Heart left ventricle (tissue), 16 donors: Measurements from ENCODE around the gene PRICKLE2. TPM values are rescaled to one million over a fixed set of nuclear protein-coding genes. Genes with fewer than 3 reads are reported as not detected.

ENCODE experiments used
- ATAC-seq, 4 donors: fragments of 200-7000 bp; cut with Tn5 transposase; one replicate each; pipeline ENCODE4 v1.9.1; 2020 to 2022; ENCODE audit warnings: moderate library complexity in 4 of 4, mild to moderate bottlenecking in 3 of 4, moderate number of reproducible peaks in 1 of 4
- DNase-seq, 5 donors: peaks; one replicate each; pipeline ENCODE4 v3.0.0-alpha.2; 2020
- H3K27ac ChIP-seq, 12 donors: fragments of 200-600 bp; sonication (generic) in 4 of 12; one replicate each; pipeline versions ENCODE4 v1.5.0 to v1.8.0; 2016 to 2022; ENCODE audit warnings: mild to moderate bottlenecking in 2 of 12
- H3K27me3 ChIP-seq, 9 donors: fragments of 200-600 bp; sonication (generic) in 2 of 9; one replicate each; pipeline versions ENCODE4 v1.5.1 to v1.8.0; 2016 to 2022; ENCODE audit warnings: mild to moderate bottlenecking in 3 of 9
- H3K36me3 ChIP-seq, 9 donors: fragments of 200-600 bp; sonication (generic) in 2 of 9; one replicate each; pipeline versions ENCODE4 v1.5.0 to v1.8.0; 2018 to 2022; ENCODE audit warnings: mild to moderate bottlenecking in 2 of 9
- H3K4me1 ChIP-seq, 12 donors: fragments of 200-600 bp; sonication (generic) in 4 of 12; one replicate each; pipeline versions ENCODE4 v1.5.0 to v1.8.0; 2016 to 2022; ENCODE audit warnings: mild to moderate bottlenecking in 3 of 12
- H3K4me3 ChIP-seq, 12 donors: fragments of 200-600 bp; sonication (generic) in 4 of 12; one replicate each; pipeline versions ENCODE4 v1.5.0 to v1.8.0; 2017 to 2022; ENCODE audit warnings: mild to moderate bottlenecking in 9 of 12, moderate library complexity in 4 of 12
- H3K9me3 ChIP-seq, 12 donors: fragments of 200-600 bp; sonication (generic) in 4 of 12; one replicate each; pipeline versions ENCODE4 v1.5.0 to v1.8.0; 2016 to 2022; ENCODE audit warnings: mild to moderate bottlenecking in 1 of 12
- CTCF ChIP-seq, 12 donors: fragments of 200-600 bp; sonication (generic) in 4 of 12; IDR thresholded peaks; one replicate each; pipeline versions ENCODE4 v1.5.0 to v1.8.0; 2018 to 2022; ENCODE audit warnings: antibody characterized with exemption in 12 of 12, mild to moderate bottlenecking in 5 of 12
- POLR2A ChIP-seq, 2 donors: fragments of 450-650 bp; IDR thresholded peaks; one replicate each; pipeline ENCODE4 v1.6.1; 2017; ENCODE audit warnings: antibody characterized with exemption in 2 of 2, mild to moderate bottlenecking in 2 of 2, moderate library complexity in 2 of 2
- WGBS, 4 donors: extraction: QIAGEN DNeasy Blood & Tissue Kit in 2 of 4; methylation state at CpG; one replicate each; pipeline versions ENCODE4 v1.1.5 to v1.1.7; 2013 to 2018; 5-methylcytosine and 5-hydroxymethylcytosine counted together
- intact Hi-C, 10 donors: fragments of 100-400 bp; cut with DNase I; formaldehyde crosslinking; loops; one replicate each; pipeline versions ENCODE4 v1.11.1 to v1.14.2; 2022
- polyA plus RNA-seq, 2 donors: library from polyadenylated mRNA; stranded (reverse); fragments of 200-250 nt; gene quantifications; one replicate each; pipeline ENCODE4 v1.2.3, GENCODE V29; 2013
- total RNA-seq, 9 donors: library from RNA; depleted of rRNA in 2 of 9; stranded (reverse); fragments of >200 nt in 2 of 9; fragmentation: NEBNext Ultra II Directional in 3 of 9; extraction: Animal tissue kit (Norgen Biotek cat#: 25700) in 3 of 9; gene quantifications; one replicate each; pipeline versions ENCODE4 v1.1.0 to v1.2.4, GENCODE V29; 2016 to 2023
- donor health status: ischemic (EF 13 %, LVEDD 7.1; RV severe dilation, severe dysfunction).
- donor health status: healthy with polysubstance abuse.
- donor health status: DM: no; HTN: yes; CAD: no.
- donor health status: DM: no; HTN: no; CAD: no.
- donor health status: ischemic (EF 25% LVEDD 6.9; RV normal size, moderate dysfunction).
- donor health status: ischemic (EF 25% LVEDD 5.7; RV mildly dilated, moderate dysfunction).
- donor health status: healthy.
- donor health status: DM: yes; HTN: yes; CAD: no.
- donor health status: ischemic (EF 35%, LVEDD 5.7; RV mildly dilated, moderate dysfunction).
- donor health status: nonischemic (EF 11% LVEDD 7.7; RV severe dilation, severe dysfunction).
- donor health status: DM: yes; HTN: yes; CAD: no.
- donor health status: PGD.
- donor health status: ischemic (EF 29% LVEDD 5.4; RV normal size, mild dysfunction).
- donor health status: nonischemic (EF 23%, LVEDD 6.1; RV moderate dilation, normal function).

PRICKLE2 gene
- total and polyA plus RNA-seq, 11 donors: 1.5 to 15.2 (median 7.3) TPM

- H3K27me3 ChIP-seq: no peaks in the 10 kb centered on the region
- 90 to 95% (median 93%) methylated on average over 1 of the region's 1 CpG for WGBS, 4 donors
- H3K4me1 ChIP-seq: peaks cover 0 to 14% (median 7%) of the 10 kb centered on the region in 12 donors
- H3K27ac ChIP-seq: no peak overlapping the region
- ATAC-seq (no peak), DNase-seq (no peak)
- peaks cover 0 to 31% (median 0%) of the 10 kb centered on the region in 12 donors for H3K9me3 ChIP-seq
- TF ChIP-seq CTCF (IDR thresholded peaks at IDR 0.05) (no peak), POLR2A (IDR thresholded peaks at IDR 0.05) (no peak)
- peaks cover 0 to 29% (median 0%) of the 10 kb centered on the region in 9 donors for H3K36me3 ChIP-seq
- no peak overlapping the region for H3K4me3 ChIP-seq
- intact Hi-C loops: no loop called here
Measured at GRCh38 chr3:64117483-64117882, 107.8 kb downstream of the PRICKLE2 start.

GRCh38 chr3:64114651-64115050, 110.6 kb downstream of the PRICKLE2 start:
- ATAC-seq (no peak), DNase-seq (no peak)
- Histone ChIP-seq H3K36me3 (peaks cover 0 to 30% (median 0%) of the 10 kb centered on the region in 9 donors), H3K27me3 (no peaks in the 10 kb centered on the region), H3K9me3 (peaks cover 0 to 30% (median 0%) of the 10 kb centered on the region in 12 donors), H3K27ac (no peak overlapping the region), H3K4me1 (peaks cover 0 to 2% (median 0%) of the 10 kb centered on the region in 12 donors), H3K4me3 (no peak overlapping the region)
- intact Hi-C loops: no loop called here
- TF ChIP-seq CTCF (IDR thresholded peaks at IDR 0.05) (no peak), POLR2A (IDR thresholded peaks at IDR 0.05) (no peak)

- intact Hi-C loops: no loop called here
- DNase-seq (no peak), ATAC-seq (no peak)
- H3K36me3 ChIP-seq: peaks cover 0 to 22% (median 0%) of the 10 kb centered on the region in 9 donors
- no peak overlapping the region for H3K4me3 ChIP-seq
- no peak overlapping the region for H3K27ac ChIP-seq
- TF ChIP-seq POLR2A (IDR thresholded peaks at IDR 0.05) (no peak), CTCF (IDR thresholded peaks at IDR 0.05) (no peak)
- H3K9me3 ChIP-seq: peaks cover 0 to 23% (median 0%) of the 10 kb centered on the region in 12 donors
- H3K27me3 ChIP-seq: no peaks in the 10 kb centered on the region
- WGBS, 4 donors: 47 to 96% (median 60%) methylated on average over 2 of the region's 2 CpGs
- H3K4me1 ChIP-seq: peaks cover 0 to 6% (median 0%) of the 10 kb centered on the region in 12 donors
Measured at GRCh38 chr3:64111872-64112271, 113.4 kb downstream of the PRICKLE2 start.

- Histone ChIP-seq H3K36me3 (peaks cover 0 to 22% (median 0%) of the 10 kb centered on the region in 9 donors), H3K4me1 (peaks cover 0 to 6% (median 0%) of the 10 kb centered on the region in 12 donors), H3K4me3 (no peak overlapping the region), H3K9me3 (peaks cover 0 to 22% (median 0%) of the 10 kb centered on the region in 12 donors), H3K27ac (no peak overlapping the region), H3K27me3 (no peaks in the 10 kb centered on the region)
- ATAC-seq (no peak), DNase-seq (no peak)
- TF ChIP-seq CTCF (IDR thresholded peaks at IDR 0.05) (no peak), POLR2A (IDR thresholded peaks at IDR 0.05) (no peak)
- 92 to 97% (median 94%) methylated on average over 2 of the region's 2 CpGs for WGBS, 4 donors
- intact Hi-C loops: no loop called here
Measured at GRCh38 chr3:64111083-64111482, 114.2 kb downstream of the PRICKLE2 start.
